Pancreas (tissue), 10 donors: Measurements from ENCODE around the gene DOK7. TPM values are rescaled to one million over a fixed set of nuclear protein-coding genes. Genes with fewer than 3 reads are reported as not detected.
A peak's percentile ranks its signal among the peaks of the same experiment; 100 is the strongest.

Experiments used
- ATAC-seq, 4 donors: fragments of 200-7000 bp; cut with Tn5 transposase; one replicate each; pipeline versions ENCODE4 v1.8.0 to v1.9.1; 2020; ENCODE audit warnings: mild to moderate bottlenecking in 4 of 4, moderate library complexity in 4 of 4
- DNase-seq, 6 donors: peaks; one replicate each; pipeline ENCODE4 v3.0.0-alpha.2; 2020
- FAIRE-seq: peaks from 2 replicates; lab custom pipeline; 2012; peaks lifted over from hg19 to GRCh38; lab: Jason Lieb, UNC
- H3K27ac ChIP-seq, 4 donors: fragments of 200-600 bp; sonication (generic); 1 replicate in 3 of 4; 2 replicates in 1 of 4; pipeline versions ENCODE4 v1.5.0 to v1.8.0; 2020
- H3K27me3 ChIP-seq, 4 donors: fragments of 200-600 bp; one replicate each; pipeline ENCODE4 v1.8.0; 2021
- H3K36me3 ChIP-seq, 3 donors: fragments of 200-600 bp; sonication (generic) in 1 of 3; one replicate each; pipeline versions ENCODE4 v1.5.0 to v1.8.0; 2020 to 2021
- H3K4me1 ChIP-seq, 3 donors: fragments of 200-600 bp; one replicate each; pipeline ENCODE4 v1.8.0; 2021
- H3K4me3 ChIP-seq, 4 donors: fragments of 200-600 bp; sonication (generic) in 2 of 4; one replicate each; pipeline versions ENCODE4 v1.5.0 to v1.8.0; 2020 to 2021
- H3K9me3 ChIP-seq, 4 donors: fragments of 200-600 bp; one replicate each; pipeline ENCODE4 v1.8.0; 2021
- WGBS, 2 donors: extraction: QIAGEN DNeasy Blood & Tissue Kit; methylation state at CpG; one replicate each; pipeline ENCODE4 v1.1.7; 2013; 5-methylcytosine and 5-hydroxymethylcytosine counted together
- intact Hi-C, 3 donors: fragments of 100-400 bp; cut with DNase I; formaldehyde crosslinking; loops; one replicate each; pipeline versions ENCODE4 v1.11.1 to v1.14.2; 2022
- polyA plus RNA-seq, 2 donors: library from polyadenylated mRNA; stranded (reverse); fragments of 200-250 nt; gene quantifications; one replicate each; pipeline ENCODE4 v1.2.3, GENCODE V29; 2013
- total RNA-seq, 6 donors: library from RNA; stranded (reverse); fragmentation: NEBNext Ultra II Directional in 4 of 6; extraction: Animal tissue kit (Norgen Biotek cat#: 25700) in 4 of 6; gene quantifications; one replicate each; pipeline versions ENCODE4 v1.2.1 to v1.2.4, GENCODE V29; 2021 to 2023
- TF ChIP-seq, protein P1 (sequence below), 4 donors: fragments of 200-600 bp; sonication (generic) in 3 of 4; IDR thresholded peaks; one replicate each; pipeline versions ENCODE4 v1.5.0 to v1.8.0; 2021; ENCODE audit warnings: antibody characterized with exemption in 4 of 4
- donor health status: healthy with polysubstance abuse.
- donor health status: DM: no; HTN: no; CAD: no; lungs with moderate emphysema.
- donor health status: DM: no; HTN: no; CAD: no.
- donor health status: control.
- donor health status: control.
- donor health status: Bipolar disorder and iron deficiency.
- donor health status: DM: yes; HTN: yes; CAD: no.
- donor health status: DM: no; HTN: no; CAD: no.
- donor health status: DM: no; HTN: no; CAD: no.
- donor health status: DM: yes; HTN: yes; CAD: no.

DOK7 gene
- total and polyA plus RNA-seq, 8 donors: 2.5 to 8.0 (median 4.2) TPM

DNA sequence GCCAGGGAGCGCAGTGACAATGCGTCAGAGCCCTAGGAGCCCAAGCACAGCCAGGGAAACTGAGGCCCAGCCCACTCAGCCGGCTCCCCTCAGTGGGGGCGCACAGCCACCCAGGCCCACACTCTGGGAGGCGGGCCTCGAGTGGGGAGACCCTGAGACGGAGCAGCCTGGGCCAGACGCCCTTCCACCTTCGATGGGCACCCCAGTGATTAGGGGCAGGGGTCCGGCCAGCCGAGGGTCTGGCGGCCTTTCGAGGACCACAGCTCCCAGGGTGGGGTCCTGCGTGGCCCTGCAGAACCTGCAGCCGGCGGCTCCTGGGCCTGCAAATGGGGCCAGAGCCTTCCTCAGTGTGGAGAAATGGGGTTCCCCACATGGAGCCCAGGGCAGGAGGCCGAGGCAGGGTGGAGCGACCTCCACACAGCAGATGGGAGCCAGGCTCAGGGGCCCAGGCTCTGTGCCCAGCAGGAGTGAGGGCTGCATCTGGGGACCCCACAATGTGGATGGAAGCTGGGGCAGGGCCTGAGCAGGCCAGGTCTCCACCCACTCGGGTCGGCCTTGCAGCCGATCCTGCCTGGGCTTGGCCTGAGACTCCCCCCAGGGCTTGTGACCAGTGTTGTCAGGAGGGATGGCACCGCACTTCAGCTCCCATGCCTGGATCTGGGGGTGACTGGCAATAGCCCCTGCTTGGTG, 16.3 kb upstream of the DOK7 start:
- intact Hi-C loops: loop anchor here in 1 of 3 donors (10.0 kb wide), 1 partner anchor 102 kb away; no protein-coding TSS in a partner anchor
- H3K36me3 ChIP-seq: no peaks in the 10 kb centered on the region
- H3K9me3 ChIP-seq: no peaks in the 10 kb centered on the region
- H3K27me3 ChIP-seq: no peaks in the 10 kb centered on the region
- H3K27ac ChIP-seq: no peak overlapping the region
- WGBS, 2 donors: 92 to 95% methylated on average over 22 of the region's 22 CpGs
- DNase-seq: peak in 1 of 6 donors; percentile 66
- H3K4me3 ChIP-seq: no peak overlapping the region
- peaks cover 0 to 5% (median 3%) of the 10 kb centered on the region in 3 donors for H3K4me1 ChIP-seq
- TF ChIP-seq, protein P1, sequence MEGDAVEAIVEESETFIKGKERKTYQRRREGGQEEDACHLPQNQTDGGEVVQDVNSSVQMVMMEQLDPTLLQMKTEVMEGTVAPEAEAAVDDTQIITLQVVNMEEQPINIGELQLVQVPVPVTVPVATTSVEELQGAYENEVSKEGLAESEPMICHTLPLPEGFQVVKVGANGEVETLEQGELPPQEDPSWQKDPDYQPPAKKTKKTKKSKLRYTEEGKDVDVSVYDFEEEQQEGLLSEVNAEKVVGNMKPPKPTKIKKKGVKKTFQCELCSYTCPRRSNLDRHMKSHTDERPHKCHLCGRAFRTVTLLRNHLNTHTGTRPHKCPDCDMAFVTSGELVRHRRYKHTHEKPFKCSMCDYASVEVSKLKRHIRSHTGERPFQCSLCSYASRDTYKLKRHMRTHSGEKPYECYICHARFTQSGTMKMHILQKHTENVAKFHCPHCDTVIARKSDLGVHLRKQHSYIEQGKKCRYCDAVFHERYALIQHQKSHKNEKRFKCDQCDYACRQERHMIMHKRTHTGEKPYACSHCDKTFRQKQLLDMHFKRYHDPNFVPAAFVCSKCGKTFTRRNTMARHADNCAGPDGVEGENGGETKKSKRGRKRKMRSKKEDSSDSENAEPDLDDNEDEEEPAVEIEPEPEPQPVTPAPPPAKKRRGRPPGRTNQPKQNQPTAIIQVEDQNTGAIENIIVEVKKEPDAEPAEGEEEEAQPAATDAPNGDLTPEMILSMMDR (IDR thresholded peaks at IDR 0.05): no peak
- no peak for ATAC-seq
- FAIRE-seq: no peak

DNA sequence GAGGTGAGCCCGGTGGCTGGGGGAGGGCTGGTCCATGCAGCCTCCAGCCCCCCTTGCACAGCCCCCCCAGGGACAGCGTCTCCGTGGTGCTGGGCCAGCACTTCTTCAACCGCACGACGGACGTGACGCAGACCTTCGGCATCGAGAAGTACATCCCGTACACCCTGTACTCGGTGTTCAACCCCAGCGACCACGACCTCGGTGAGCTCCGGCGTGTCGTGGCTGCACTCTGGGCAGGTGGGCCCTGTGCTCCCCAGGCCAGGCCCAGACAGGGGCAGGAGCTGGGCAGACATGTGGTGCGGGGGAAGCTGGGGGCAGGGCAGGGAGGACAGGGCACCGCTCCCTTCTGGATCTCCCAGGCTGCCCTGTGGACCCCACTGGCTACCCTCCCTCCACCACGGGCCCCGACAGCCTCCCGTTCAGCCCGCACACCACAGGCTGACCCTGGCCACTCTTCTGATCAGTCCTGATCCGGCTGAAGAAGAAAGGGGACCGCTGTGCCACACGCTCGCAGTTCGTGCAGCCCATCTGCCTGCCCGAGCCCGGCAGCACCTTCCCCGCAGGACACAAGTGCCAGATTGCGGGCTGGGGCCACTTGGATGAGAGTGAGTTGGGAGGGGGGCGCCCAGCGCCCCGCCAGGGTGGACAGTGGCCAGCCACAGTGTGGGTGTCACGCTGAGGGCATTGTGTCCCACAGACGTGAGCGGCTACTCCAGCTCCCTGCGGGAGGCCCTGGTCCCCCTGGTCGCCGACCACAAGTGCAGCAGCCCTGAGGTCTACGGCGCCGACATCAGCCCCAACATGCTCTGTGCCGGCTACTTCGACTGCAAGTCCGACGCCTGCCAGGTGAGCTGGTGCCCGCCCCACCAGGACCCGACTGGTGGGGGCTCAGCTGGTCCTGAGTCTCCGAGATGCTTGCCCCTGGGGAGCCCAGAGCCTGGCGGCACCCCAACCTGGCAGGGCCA, 15.4 kb upstream of the DOK7 start:
- Histone ChIP-seq H3K9me3 (no peaks in the 10 kb centered on the region), H3K27ac (no peak overlapping the region), H3K27me3 (no peaks in the 10 kb centered on the region), H3K4me3 (no peak overlapping the region), H3K36me3 (no peaks in the 10 kb centered on the region), H3K4me1 (peaks cover 3 to 12% (median 4%) of the 10 kb centered on the region in 3 donors)
- intact Hi-C loops: loop anchor here in 1 of 3 donors (10.0 kb wide), 1 partner anchor 103 kb away; no protein-coding TSS in a partner anchor
- TF ChIP-seq, protein P1 (IDR thresholded peaks at IDR 0.05): no peak
- FAIRE-seq (no peak), ATAC-seq (no peak), DNase-seq (peak in 2 of 6 donors; percentile 26 to 68)
- WGBS, 2 donors: 90 to 95% methylated on average over 52 to 53 of the region's 53 CpGs

DNA sequence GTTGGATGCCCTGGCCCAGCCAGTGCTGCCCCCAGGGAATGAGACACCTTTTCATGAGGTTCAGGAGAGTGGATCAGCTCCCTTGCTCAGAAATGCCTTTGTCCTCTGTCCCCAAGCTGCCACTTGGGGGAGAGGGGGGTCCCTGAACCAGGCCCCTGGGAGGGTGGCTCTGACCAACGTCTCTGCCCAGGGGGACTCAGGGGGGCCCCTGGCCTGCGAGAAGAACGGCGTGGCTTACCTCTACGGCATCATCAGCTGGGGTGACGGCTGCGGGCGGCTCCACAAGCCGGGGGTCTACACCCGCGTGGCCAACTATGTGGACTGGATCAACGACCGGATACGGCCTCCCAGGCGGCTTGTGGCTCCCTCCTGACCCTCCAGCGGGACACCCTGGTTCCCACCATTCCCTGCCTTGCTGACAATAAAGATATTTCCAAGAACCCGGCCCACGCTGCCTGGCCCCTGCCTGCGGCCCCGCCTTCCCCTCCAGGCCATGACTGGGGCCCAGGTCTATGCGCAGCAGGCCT, 14.0 kb upstream of the DOK7 start:
- H3K9me3 ChIP-seq: no peaks in the 10 kb centered on the region
- intact Hi-C loops: loop anchor here in 1 of 3 donors (10.0 kb wide), 1 partner anchor 104 kb away; no protein-coding TSS in a partner anchor
- FAIRE-seq (no peak), DNase-seq (no peak), ATAC-seq (no peak)
- H3K4me3 ChIP-seq: no peak overlapping the region
- peaks cover 3 to 12% (median 4%) of the 10 kb centered on the region in 3 donors for H3K4me1 ChIP-seq
- TF ChIP-seq, protein P1 (IDR thresholded peaks at IDR 0.05): no peak
- H3K27me3 ChIP-seq: no peaks in the 10 kb centered on the region
- H3K27ac ChIP-seq: no peak overlapping the region
- H3K36me3 ChIP-seq: no peaks in the 10 kb centered on the region
- 89 to 93% methylated on average over 20 to 21 of the region's 21 CpGs for WGBS, 2 donors

DNA sequence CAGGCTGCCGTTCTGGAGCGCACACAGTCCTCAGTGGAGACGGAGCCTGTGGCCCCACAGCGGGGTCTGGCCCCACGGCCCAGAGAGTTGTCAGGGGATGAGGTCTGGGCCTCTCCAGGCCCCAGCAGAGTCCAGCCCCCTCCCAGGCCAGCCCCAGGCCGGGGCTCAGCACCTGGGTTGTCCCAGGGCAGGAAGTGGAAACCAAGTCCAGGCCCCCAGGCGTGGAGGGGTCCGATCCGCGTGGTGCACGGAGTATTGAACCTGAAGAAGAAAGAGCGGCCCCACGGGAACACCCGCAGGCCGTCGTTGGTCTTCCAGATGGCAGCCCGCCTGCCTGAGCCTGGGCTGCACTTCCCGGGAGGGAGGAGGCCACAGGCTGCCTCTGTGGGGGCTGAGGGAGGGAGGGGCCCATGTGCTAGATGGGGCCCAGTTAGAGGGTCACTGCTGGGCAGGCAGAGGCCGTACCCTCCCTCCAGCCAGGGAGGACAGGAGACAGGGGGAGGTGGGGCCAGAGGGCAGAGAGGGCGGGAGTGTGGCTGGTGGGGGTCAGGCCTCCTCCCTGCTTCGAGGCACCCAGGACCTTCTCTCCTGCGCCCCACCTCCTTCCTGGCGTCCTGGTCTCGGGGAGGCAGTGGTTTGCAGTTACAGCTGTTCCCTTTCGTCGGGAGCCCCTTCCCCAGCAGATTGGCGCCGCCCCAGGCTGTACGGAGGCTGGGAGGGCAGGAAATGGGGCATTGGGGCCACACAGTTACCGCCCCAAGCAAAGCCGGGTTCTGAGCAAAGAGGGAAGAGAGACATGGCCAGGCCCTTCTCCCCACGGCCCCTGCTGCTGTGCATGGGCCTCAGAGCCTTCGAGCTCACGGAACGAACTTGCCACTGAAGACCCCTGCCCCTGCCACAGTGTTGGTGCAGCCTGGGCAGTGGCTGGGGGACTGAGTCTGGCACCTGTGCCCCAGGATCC, 13.3 kb upstream of the DOK7 start:
- no peaks in the 10 kb centered on the region for H3K27me3 ChIP-seq
- peaks cover 3 to 12% (median 4%) of the 10 kb centered on the region in 3 donors for H3K4me1 ChIP-seq
- WGBS, 2 donors: 88 to 92% methylated on average over 30 to 35 of the region's 35 CpGs
- FAIRE-seq (no peak), DNase-seq (peak in 2 of 6 donors; percentile 32 to 68), ATAC-seq (no peak)
- no peaks in the 10 kb centered on the region for H3K9me3 ChIP-seq
- no peak overlapping the region for H3K27ac ChIP-seq
- intact Hi-C loops: loop anchor here in 1 of 3 donors (10.0 kb wide), 1 partner anchor 105 kb away; no protein-coding TSS in a partner anchor
- no peak overlapping the region for H3K4me3 ChIP-seq
- TF ChIP-seq, protein P1 (IDR thresholded peaks at IDR 0.05): no peak
- H3K36me3 ChIP-seq: no peaks in the 10 kb centered on the region
